Measurements from ENCODE around the gene CMTR1.

DNA sequence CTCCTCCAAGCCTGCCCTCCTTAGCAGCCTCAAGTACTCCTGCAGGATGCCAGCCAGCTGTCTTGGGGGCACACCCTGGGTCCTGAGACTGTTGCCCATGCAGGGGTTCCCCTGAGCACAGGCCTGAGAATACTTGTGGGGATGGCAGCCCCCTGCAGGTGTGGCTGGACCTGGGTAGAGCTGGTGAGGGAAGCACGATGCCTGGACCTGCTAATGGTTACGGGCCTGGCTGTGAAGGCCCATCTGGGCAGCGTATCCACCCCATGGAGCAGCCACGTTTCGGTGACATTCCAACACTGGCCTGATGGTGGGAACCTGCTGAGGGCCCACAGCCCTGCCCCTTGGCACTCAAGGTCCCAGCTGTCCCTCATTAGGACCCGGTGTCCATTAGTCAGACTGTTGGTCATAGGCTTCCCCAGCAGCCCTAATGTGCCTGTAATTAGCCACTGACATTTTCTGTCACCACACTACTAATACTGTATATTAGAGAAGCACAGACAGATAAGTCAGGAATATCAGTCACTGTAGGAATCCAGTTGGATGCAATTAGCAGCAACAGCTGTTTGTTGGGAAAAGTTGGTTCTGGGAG lies 46.3 kb downstream of the CMTR1 start:
- no peak for TF ChIP-seq CTCF (IDR thresholded peaks at IDR 0.05)
- no peak for TF ChIP-seq EP300 (IDR thresholded peaks at IDR 0.05)
- TF ChIP-seq POLR2A (IDR thresholded peaks at IDR 0.05) = no peak

Measured in tibial nerve (tissue), 4 donors.